HG02623 (cell line): ENCODE measurements around the gene PRCP.
"Not testable (repeated sequence)": the region's sequence is repeated elsewhere in the genome, so short reads cannot be mapped to it uniquely, and the experiment has no call there.

Source experiments
- ATAC-seq: cut with Tn5 transposase; IDR thresholded peaks from one replicate; pipeline ENCODE4 v1.9.1; 2021; ENCODE audit warnings: moderate library complexity; ENCODE audit not compliant: unreplicated experiment

The PRCP gene

DNA sequence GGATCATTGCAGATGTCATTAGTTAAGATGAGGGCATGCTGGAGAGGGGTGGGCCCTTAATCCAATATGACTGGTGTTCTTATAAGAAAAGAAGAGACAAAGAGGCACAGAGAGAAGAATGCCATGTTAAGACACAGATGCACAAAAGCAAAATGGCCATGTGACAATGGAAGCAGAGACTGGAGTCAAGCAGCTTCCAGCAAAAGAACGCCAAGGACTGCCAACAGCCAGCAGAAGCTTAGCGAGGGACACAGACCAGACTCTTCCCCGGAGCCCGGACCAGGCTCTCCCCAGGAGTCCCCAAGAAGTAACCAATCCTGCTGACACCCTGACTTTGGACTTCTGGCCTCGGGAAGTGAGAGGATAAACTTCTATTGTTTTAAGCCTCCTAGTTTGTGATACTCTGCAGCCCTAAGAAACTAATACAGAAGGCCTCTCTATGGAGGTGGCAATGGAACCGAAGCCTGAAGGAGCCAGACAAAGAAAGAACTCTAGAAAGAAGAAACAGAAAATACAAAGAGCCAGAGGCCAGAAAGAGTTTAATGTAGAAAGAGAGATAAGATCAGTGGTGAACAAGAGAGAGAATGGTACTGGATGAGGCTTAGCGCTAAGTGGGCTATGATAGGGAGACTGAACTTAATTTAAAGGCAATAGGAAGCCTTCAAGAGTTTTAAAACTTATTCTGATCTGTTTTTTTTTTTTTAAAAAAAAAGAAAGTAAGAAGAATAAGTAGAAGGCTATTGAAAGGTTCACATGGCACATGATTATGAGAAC, 27.7 kb downstream of the PRCP start:
- no peak for ATAC-seq

DNA sequence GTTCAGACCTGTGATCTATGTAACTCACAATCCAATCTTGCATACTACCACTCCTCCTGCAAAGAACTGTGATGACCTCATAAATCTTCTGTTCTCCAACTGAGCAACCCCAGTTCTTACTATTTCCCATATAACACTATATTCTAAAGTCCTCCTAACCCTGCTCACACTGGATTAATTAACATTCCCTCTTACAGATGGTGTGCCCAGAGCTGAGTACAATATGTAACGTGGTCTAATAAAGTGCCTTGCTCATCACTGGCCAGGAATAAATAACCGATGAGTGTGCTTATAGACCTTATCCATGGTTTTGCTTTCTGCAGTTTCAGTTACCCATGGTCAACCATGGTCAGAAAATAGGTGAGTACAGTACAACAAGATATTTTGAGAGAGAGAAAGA, 28.6 kb downstream of the PRCP start:
- ATAC-seq, result no peak

DNA sequence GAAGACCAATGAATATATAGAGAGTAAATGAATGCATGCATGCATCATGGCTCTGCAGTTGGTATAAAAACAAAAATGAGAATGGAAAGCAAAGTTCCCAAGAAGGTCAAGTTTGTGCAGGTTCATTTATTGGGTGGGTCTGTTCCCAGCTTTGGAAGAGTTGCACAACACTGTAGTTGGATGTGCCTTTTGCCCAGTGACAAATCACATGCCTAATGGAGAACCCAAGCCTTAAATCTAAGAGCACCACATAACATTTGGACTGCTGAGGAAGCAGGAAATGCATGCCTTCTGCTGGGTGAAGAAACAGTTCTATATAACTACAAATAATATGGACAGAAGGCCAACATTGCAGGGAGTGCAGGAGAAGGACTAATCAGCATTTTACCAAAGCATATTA, 30.6 kb downstream of the PRCP start:
- no peak for ATAC-seq

DNA sequence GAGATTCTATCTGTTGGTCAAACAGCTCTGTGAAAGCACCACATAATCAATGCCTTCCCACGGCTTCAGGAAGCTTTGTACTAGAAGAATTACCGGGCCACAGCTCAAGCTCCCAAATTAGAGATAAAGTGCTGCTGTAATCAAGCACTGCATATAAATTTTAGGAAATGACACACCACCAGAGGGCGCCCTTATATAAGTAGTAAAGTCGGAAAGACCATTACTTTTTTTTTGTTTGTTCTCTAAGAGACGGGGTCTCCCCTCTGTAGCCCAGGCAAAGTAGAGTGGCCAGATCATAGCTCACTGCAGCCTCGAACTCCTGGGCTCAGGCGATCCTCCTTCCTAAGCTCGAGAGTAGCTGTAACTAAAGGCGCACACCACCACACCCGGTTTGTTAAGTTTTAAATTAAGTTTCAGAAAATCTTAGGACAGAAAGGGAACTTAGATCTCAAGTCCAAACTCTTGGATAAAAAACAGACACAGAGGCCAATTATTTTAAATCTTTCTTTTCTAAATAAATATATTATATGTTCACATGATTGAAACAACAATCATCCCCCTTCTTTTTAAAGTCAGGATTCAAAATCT, 32.6 kb downstream of the PRCP start:
- no peak for ATAC-seq

DNA sequence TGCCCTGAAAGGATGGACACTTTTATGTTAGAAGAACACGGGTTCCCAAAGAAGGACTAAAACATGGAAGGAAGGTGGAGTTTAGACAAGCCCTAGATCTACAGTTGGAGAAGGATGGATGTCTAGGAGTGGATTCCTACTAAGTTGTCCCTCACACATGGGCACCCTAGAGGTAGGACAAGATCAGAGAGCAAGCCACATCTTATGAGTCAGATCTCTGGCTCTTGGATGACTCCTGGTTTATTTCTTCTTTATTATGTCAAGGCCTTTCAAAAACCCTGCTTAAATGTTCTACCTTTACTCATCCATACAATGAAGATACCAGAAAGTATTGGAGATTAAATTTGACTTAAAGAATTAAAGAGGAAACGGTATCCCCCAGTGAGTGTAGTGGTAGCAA, 34.4 kb downstream of the PRCP start:
- no peak for ATAC-seq

DNA sequence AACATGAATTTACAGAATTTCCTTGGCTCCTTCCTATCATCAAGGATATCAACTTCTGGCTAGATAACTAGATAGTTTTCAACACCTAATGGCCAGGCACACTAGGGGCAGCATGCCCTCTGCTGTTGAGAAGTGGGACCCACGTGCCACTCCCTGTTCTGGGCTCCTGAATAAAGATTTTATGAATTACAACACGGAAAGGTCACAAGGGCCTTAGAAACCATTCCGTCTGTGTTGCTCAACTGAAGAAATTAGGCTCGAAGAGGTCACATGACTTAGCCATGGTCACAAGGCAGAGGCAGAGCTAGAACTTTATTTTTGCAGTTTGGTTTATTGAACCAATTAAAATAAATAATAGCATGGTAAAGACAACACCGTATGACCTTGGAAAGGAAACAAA, 36.0 kb downstream of the PRCP start:
- ATAC-seq, result no peak

DNA sequence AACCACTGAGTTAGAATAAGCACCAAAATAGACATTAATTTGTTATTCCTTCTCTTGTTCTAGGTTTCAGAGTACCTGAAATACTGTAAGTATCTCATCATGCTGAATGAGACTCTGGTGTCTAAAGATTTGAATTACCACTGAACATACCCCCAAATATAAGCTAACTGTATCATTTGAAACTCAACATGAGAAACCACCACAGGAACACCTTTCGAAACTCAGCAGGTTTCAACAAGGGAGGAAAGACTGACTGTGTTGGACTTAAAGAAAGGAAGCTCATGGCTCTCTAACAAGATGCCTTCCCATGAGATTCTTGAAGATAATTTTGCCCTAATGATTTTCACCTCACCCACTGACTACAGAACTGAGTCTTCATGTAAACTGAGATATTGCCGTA, 37.0 kb downstream of the PRCP start:
- no peak for ATAC-seq

DNA sequence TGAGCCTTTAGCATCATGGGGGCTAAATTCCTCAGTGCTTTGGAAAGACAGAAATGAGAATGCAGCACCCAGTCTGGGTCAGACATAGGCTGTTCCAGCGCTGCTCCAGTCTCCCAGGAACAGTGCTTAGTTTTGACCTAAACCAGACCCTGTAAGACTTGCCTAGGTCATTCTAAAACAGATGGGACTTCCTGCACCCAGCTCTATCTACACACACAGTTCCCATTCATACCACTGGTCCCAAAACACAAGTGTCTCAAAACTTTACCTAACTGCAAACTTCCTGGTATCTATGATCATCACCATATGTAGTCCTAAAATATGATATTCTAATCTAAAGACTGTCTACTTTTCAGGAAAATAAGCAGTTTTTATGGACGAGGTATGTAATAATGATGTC, 37.9 kb downstream of the PRCP start:
- ATAC-seq, result no peak

DNA sequence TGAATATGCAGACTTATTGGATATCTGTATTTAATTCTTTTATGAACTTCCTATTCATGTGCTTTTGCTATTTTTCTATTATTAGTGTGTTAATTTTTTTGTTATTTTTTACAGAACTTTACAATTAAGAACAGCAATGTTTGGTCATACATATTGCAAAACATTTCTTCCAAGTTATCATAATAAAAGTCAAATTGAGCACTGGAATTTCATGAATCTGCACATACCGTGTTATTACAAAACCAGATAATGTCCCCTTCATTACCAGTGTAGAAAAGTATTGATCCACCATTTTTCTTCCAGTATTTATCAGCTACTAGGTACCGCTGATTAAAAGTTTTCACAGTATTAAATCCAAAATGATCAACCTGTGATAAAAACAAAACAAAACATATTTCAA, 40.5 kb downstream of the PRCP start:
- no peak for ATAC-seq

DNA sequence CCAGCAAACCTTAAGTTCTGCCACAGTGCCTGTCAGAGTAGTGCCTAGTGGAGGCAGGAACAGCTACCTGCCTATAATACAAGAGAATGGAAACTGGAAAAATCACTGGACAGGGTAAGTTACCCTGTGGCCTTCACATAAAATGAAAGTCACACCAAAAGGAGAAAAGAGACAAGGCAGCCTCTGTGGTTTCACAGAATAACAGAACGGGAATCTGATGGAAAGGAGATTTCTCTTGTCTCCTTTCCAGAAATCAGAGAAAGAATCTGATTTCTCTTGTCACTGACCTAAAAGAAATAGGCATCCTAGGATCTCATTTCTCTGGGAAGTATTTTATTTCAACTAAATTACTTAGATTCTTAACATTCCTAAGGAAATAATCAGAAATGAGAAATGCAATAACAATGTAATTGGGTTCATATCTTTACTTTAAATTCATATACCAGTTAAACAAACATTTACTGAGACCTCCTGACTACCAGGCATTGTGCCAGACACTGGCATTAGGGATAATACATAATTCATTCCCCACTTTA, 41.6 kb downstream of the PRCP start:
- ATAC-seq, result no peak

DNA sequence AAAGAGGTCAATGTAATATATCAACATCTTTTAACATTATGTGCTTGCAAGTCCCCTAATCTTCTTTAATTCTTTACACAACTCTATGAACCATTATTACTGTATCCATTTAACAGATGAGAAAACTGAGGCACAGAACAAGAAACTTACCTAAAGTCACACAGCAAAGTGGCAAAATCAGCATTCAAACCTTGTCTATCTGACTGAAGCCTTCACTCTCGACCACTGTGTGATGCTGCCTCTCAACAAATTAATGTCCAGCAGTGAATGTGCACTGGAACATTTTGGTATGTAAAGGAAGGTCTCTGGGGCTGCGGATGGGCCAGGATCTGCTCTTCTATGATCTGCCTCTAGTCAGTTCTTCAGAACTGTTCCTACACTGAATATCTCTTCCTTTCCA, 42.1 kb downstream of the PRCP start:
- no peak for ATAC-seq

DNA sequence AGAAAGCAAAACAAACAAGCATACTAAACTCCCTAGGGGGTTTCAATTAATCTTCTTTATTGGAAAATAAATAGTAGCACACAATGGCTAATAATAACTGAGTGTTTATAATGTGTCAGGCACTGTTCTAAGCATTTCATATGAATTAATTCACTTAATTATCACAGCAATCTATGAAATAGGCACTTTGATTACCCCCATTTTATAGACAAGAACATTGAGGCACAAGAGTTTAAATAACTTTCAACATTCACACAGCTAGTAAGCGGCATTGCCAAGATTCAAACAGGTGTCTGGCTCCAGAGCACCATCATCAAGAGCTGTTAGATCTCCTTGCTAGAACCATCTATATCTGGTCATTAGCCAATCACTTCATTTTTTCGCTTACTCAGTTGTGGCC, 43.1 kb downstream of the PRCP start:
- no peak for ATAC-seq

DNA sequence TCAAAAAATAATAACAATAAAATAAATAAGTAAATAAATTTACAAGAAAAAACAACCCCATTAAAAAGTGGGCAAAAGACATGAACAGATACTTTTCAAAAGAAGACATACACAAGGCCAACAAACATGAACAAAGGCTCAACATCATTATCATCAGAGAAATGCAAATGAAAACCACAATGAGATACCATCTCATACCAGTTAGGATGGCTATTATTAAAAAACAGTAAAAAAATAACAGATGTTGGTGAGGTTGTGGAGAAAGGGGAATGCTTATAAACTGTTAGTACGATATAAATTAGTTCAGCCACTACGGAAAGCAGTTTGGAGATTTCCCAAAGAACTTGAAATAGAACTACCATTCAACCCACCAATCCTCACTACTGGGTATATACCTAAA, 44.6 kb downstream of the PRCP start:
- no peak for ATAC-seq

DNA sequence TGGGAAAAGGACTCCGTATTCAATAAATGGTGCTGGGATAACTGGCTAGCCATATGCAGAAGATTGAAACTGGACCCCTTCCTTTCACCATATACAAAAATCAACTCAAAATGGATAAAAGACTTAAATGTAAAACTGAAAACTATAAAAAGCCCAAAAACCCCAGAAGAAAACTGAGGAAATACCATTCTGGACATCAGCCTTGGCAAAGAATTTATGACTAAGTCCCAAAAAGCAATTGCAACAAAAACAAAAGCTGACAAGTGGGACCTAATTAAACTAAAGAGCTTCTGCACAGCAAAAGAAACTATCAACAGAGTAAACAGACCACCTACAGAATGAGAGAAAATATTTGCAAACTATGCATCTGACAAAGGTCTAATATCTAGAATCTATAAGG, 45.3 kb downstream of the PRCP start:
- not testable (repeated sequence) for ATAC-seq

DNA sequence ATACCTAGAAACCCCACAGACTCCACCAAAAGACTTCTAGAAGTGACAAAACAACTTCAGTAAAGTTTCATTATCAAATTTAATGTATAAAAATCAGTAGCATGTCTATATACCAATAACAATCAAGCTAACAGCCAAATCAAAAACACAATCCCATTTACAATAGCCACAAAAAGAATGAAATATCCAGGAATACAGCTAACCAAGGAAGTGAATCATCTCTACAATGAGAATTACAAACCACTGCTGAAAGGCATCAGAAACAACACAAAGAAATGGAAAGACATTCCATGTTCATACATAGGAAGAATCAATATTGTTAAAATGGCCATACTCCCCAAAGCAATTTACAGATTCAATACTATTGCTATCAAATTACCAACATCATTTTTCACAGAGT, 46.0 kb downstream of the PRCP start:
- ATAC-seq, result no peak

DNA sequence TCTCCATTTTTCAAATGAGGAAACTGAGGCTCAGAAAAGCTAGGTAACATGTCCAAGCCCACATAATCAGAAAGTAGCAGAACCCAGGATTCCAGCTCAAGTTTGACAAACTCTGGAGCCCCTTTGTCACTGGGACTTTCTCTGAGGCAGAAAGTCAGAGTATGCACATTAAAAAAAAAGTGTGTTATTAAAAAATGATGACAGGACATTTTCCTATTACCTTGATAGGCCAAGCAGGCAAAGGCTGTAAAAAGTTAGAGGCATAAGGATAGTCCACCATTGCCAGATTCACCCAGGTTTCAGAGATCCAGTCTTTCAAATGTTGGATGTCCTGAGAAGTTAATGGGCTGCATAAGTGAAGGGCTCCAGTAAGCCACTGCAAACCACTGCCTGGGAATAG, 51.4 kb downstream of the PRCP start:
- ATAC-seq, result no peak

DNA sequence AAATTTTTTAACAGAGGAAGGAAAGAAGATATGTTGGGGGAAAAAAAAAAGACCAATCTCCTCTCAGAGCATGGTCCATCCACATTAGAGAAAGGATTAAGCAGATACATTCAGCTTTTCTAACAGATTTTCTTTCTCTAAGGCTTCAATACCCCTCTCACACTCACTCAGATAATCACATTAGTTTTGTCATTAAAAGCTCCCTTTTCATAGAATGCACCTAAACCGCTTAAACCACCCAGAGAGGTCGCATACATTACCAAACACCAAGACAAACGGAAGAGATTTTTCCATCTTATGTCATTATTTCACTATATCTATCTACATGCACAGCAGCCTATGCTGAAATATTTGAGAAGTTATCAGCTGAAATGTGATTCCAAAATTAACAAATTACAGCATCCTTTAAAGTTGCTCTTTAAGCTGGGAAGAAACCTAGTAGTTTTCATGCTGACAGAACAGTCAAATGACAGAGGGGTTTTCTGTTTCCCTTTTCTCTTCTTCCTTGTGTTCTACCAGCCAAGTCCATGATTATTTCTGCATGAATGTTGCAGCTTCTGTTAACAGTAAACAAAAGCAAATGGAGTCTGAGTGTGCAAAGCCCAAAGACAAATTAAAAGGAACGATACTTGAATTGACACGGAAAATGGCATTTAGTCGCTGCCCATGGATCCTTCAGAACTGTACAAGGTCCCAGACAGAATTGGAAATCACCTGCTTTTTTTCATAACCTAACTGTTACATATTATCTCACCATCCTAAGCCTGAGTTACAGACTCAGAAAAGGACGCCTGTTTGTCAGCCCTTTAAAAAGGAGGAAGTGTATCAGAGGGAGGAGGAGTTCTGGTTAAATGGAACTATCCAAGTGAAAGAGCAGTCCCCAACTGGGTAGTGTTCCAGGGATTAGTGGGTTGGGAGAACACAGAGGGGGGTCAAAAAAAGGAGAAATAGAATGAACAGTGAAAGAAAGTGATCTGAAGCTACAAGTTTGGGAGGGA, 54.6 kb downstream of the PRCP start:
- no peak for ATAC-seq

DNA sequence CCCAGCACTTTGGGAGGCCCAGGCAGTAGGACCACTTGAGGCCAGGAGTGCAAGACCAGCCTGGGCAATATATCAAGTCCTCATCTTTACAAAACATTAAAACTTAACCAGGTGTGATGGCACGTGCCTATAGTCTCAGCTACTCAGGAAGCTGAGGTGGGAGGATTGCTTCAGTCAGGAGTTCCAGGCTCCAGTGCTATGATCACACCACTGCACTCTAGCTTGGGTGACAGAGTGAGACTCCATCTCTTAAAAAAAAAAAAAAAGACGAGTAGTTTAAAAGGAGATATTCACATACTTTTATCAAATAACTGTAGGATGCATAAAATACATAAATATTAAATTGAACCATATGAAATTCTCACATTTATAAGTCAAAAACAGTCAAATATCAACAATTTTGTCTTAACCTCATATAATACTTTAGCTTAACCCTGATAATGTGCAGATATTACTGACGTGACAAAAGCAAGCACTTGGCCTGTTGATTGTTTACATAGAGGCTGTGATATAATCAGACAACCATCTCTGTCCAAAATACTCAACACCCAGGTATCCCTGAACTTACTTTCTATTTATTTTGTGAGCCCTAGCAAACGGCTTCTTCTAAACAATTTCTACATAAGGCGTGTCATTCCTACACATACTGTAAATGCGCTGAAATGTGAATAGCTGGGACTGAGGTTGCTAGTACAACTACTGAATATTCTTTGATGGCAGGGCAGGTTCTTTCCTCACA, 57.0 kb downstream of the PRCP start:
- no peak for ATAC-seq

DNA sequence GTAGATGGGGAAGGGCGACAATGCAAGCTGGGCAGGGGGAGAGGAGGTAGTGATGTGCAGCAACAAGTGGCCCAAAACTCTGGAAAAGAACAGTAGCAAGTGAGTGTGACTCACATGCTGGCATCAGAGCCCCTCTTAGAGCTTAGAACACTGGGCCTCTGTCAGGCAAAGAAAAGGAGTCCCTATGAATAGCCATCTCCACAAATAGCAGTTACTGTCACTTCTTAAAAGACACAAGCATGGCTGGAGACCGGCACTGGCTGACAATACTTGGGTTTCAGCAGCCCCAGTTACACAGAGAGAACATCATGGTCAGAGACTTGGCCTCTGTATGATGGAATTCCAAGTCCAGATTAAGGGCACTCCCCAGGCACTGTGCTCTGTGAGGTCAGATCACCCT, 58.2 kb downstream of the PRCP start:
- no peak for ATAC-seq

DNA sequence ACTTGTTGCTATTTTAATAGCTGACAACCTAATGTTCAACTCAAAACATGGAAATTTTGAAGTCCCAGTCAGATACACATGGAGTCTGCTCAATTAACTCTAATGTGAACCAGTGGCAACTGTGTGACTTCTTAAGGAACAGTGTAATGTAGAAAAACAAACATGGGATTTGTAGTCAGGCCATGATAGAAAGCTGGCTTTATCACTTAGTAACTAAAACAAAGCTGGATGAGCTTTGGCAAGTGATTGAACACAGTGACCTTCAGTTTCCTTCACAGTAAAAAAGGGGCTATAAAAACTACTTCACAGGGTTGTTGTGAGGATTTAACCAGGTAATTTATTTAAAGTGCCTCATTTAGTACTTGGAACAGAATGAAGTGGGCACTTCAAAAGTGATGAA, 62.6 kb downstream of the PRCP start:
- no peak for ATAC-seq

DNA sequence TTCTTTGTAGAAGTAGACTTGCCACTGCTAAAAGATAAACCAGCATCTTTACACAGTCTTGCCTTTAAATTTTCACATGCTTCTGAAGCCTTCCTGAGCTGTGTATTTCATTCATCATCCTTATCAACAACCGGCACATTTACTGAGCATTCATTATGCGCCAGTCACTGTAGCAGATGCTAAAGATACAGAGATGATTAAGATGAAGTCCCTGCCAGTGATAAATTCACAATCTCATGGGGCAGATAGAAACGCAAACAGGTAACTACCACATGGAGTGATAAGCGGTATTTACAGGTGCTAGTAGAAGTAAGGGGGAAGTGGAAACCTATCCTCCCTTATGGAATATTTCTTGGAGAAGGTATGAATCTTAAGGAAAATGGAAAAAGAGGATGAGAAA, 67.2 kb downstream of the PRCP start:
- ATAC-seq, result no peak
